Neural progenitor cell (in vitro differentiated cells): ENCODE measurements around the gene PDGFC. TPM values are rescaled to one million over a fixed set of nuclear protein-coding genes. Genes with fewer than 3 reads are reported as not detected.
"Not testable (repeated sequence)": the region's sequence is repeated elsewhere in the genome, so short reads cannot be mapped to it uniquely, and the experiment has no call there.

Experiments
- DNase-seq: peaks from one replicate; pipeline ENCODE4 v3.0.0-alpha.2; 2016; ENCODE audit warnings: low spot score
- H2AFZ ChIP-seq: fragments of 200-600 bp; sonication (generic); replicated peaks from 2 replicates; pipeline ENCODE4 v1.6.1; 2016; ENCODE audit warnings: antibody characterized with exemption
- H3F3A ChIP-seq: fragments of 200-600 bp; sonication (generic); 2 replicates; pipeline ENCODE4 v1.6.1; 2016; ENCODE audit warnings: antibody characterized with exemption, low read depth
- H3K27ac ChIP-seq: fragments of 200-600 bp; sonication (generic); 2 replicates; pipeline ENCODE4 v1.5.1; 2016; ENCODE audit warnings: mild to moderate bottlenecking
- H3K27me3 ChIP-seq: fragments of 200-600 bp; sonication (generic); 2 replicates; pipeline ENCODE4 v1.6.1; 2016; ENCODE audit warnings: mild to moderate bottlenecking, moderate library complexity
- H3K36me3 ChIP-seq: fragments of 200-600 bp; sonication (generic); 2 replicates; pipeline ENCODE4 v1.5.1; 2016
- H3K4me1 ChIP-seq: fragments of 200-600 bp; sonication (generic); 2 replicates; pipeline ENCODE4 v1.6.1; 2016; ENCODE audit warnings: mixed run types
- H3K4me2 ChIP-seq: fragments of 200-600 bp; sonication (generic); 2 replicates; pipeline ENCODE4 v1.6.1; 2016
- H3K4me3 ChIP-seq: fragments of 200-600 bp; sonication (generic); 2 replicates; pipeline ENCODE4 v1.5.1; 2016
- H3K79me2 ChIP-seq: fragments of 200-600 bp; sonication (generic); 2 replicates; pipeline ENCODE4 v1.6.1; 2016; ENCODE audit warnings: low read depth
- H3K9ac ChIP-seq: fragments of 200-600 bp; sonication (generic); 2 replicates; pipeline ENCODE4 v1.6.1; 2016
- H3K9me3 ChIP-seq: fragments of 200-600 bp; sonication (generic); 2 replicates; pipeline ENCODE4 v1.5.1; 2016; ENCODE audit warnings: low read depth
- H4K20me1 ChIP-seq: fragments of 200-600 bp; sonication (generic); 2 replicates; pipeline ENCODE4 v1.6.1; 2016; ENCODE audit warnings: low read depth
- H3K27ac Mint-ChIP-seq: 3 replicates; pipeline ENCODE4 v1.8.0; 2021; ENCODE audit warnings: mixed read lengths
- H3K27me3 Mint-ChIP-seq: 2 replicates; pipeline ENCODE4 v1.8.0; 2022; ENCODE audit warnings: low read depth, mild to moderate bottlenecking, inconsistent platforms, moderate library complexity, mixed read lengths; ENCODE audit not compliant: insufficient read depth
- H3K36me3 Mint-ChIP-seq: 3 replicates; pipeline ENCODE4 v1.8.0; 2021; ENCODE audit warnings: mixed read lengths
- H3K4me1 Mint-ChIP-seq: 3 replicates; pipeline ENCODE4 v1.8.0; 2021; ENCODE audit warnings: mixed read lengths
- H3K4me3 Mint-ChIP-seq: 3 replicates; pipeline ENCODE4 v1.8.0; 2021; ENCODE audit warnings: mild to moderate bottlenecking, moderate library complexity, mixed read lengths
- H3K9me3 Mint-ChIP-seq: 3 replicates; pipeline ENCODE4 v1.8.0; 2020; ENCODE audit warnings: mixed read lengths
- EZH2 ChIP-seq: fragments of 200-600 bp; sonication (generic); IDR thresholded peaks from 2 replicates; pipeline ENCODE4 v1.6.1; 2017; ENCODE audit warnings: antibody characterized with exemption, mild to moderate bottlenecking, moderate library complexity
- EZH2phosphoT487 ChIP-seq: fragments of 200-600 bp; sonication (generic); IDR thresholded peaks from 2 replicates; pipeline ENCODE4 v1.6.1; 2017; ENCODE audit warnings: antibody characterized with exemption
- total RNA-seq: library from RNA; depleted of rRNA; stranded (reverse); fragments of >200 nt; gene quantifications from 2 replicates; pipeline ENCODE4 v1.2.3, GENCODE V29; 2015; ENCODE audit warnings: low replicate concordance
- TF ChIP-seq, protein P1 (sequence below): fragments of 200-600 bp; sonication (generic); IDR thresholded peaks from 2 replicates; pipeline ENCODE4 v1.5.1; 2017; ENCODE audit warnings: antibody characterized with exemption, mild to moderate bottlenecking

PDGFC gene
- total RNA-seq, 1 donor from 2014 or later, result 4.7 TPM

DNA sequence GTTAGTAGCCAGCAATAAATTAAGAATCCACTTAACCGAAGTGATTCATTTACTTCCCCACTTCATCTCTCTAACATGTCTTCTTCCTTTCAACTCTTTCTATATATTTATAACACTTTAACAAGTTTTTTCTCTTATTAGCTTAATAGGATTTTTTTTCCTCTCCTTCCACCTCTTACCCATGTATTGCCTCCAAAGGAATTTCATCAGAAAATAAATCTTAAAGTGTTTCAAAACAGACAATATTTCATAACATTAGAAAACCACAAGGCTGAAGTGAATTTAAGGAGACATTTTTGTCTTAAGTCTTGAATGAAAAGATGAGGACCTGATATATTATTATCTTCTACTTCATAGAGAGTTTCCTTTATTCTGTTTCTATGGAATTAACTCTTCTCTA is 101.5 kb downstream of the PDGFC start:
- H3K4me3 Mint-ChIP-seq, result no peak overlapping the region
- H3K27ac Mint-ChIP-seq, result no peak overlapping the region

DNA sequence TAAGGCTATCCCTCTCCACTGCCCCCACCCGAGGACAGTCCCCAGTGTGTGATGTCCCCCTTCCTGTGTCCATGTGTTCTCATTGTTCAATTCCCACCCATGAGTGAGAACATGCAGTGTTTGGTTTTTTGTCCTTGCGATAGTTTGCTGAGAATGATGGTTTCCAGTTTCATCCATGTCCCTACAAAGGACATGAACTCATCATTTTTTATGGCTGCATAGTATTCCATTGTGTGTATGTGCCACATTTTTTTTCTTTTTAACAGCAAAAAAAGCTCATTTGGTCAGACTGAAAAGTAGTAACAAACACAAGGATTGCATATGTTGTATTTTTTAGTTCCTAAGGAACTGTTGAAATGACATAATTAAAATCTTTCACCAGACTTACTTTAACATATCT is 105.5 kb downstream of the PDGFC start:
- not testable (repeated sequence) for H3K27me3 ChIP-seq, H3K4me3 ChIP-seq, H3K9me3 Mint-ChIP-seq, DNase-seq, H3K36me3 Mint-ChIP-seq, H3K4me1 Mint-ChIP-seq, H3K4me2 ChIP-seq, H3K36me3 ChIP-seq, H3K27ac Mint-ChIP-seq, H2AFZ ChIP-seq, H3K9ac ChIP-seq, H3K4me1 ChIP-seq, H3K79me2 ChIP-seq, H3F3A ChIP-seq, H4K20me1 ChIP-seq, H3K27me3 Mint-ChIP-seq, H3K4me3 Mint-ChIP-seq, H3K27ac ChIP-seq, H3K9me3 ChIP-seq

More for the DNA sequence above, 101.5 kb downstream of the PDGFC start:
- Histone ChIP-seq H3K9ac (no peak overlapping the region), H3K4me2 (no peak overlapping the region), H3K4me1 (no peaks in the 10 kb centered on the region), H2AFZ (no peak overlapping the region), H3K27ac (no peak overlapping the region), H3K9me3 (no peaks in the 10 kb centered on the region), H3K36me3 (no peaks in the 10 kb centered on the region), H3K27me3 (no peaks in the 10 kb centered on the region), H3F3A (no peaks in the 10 kb centered on the region), H3K79me2 (no peaks in the 10 kb centered on the region), H4K20me1 (no peaks in the 10 kb centered on the region), H3K4me3 (no peak overlapping the region)
- H3K4me1 Mint-ChIP-seq, result peaks cover 8% of the 10 kb centered on the region
- peaks cover 3% of the 10 kb centered on the region for H3K27me3 Mint-ChIP-seq
- H3K36me3 Mint-ChIP-seq, result peaks cover 1% of the 10 kb centered on the region
- DNase-seq, result no peak
- no peaks in the 10 kb centered on the region for H3K9me3 Mint-ChIP-seq
- TF ChIP-seq, protein P1, sequence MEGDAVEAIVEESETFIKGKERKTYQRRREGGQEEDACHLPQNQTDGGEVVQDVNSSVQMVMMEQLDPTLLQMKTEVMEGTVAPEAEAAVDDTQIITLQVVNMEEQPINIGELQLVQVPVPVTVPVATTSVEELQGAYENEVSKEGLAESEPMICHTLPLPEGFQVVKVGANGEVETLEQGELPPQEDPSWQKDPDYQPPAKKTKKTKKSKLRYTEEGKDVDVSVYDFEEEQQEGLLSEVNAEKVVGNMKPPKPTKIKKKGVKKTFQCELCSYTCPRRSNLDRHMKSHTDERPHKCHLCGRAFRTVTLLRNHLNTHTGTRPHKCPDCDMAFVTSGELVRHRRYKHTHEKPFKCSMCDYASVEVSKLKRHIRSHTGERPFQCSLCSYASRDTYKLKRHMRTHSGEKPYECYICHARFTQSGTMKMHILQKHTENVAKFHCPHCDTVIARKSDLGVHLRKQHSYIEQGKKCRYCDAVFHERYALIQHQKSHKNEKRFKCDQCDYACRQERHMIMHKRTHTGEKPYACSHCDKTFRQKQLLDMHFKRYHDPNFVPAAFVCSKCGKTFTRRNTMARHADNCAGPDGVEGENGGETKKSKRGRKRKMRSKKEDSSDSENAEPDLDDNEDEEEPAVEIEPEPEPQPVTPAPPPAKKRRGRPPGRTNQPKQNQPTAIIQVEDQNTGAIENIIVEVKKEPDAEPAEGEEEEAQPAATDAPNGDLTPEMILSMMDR, result no peak
- TF ChIP-seq EZH2 (no peak), EZH2phosphoT487 (no peak)

DNA sequence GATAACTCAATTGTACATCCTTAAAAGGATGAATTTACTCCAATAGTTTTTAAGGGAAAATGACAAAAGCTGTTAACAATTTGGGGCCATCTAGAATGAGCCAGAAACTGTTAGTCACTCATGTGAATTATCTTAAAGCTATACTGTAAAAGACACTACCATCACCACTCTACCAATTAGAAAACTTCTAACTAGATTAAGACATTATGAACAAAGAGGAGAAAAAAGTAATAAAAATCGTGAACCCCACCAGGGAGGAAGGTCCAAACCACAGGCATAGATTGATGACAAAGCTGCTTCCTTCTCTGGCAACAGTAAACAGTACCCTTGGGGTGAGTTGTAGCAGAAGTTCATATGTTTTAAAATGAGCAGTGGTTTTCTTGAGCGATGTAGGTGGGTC is 106.1 kb downstream of the PDGFC start:
- Histone ChIP-seq H3K9me3 (no peaks in the 10 kb centered on the region), H3K36me3 (no peaks in the 10 kb centered on the region), H3K9ac (no peak overlapping the region), H3K4me3 (no peak overlapping the region), H3K4me2 (no peak overlapping the region), H3K27me3 (no peaks in the 10 kb centered on the region), H3K79me2 (no peaks in the 10 kb centered on the region), H3K4me1 (no peaks in the 10 kb centered on the region), H3F3A (no peaks in the 10 kb centered on the region), H3K27ac (no peak overlapping the region), H4K20me1 (no peaks in the 10 kb centered on the region), H2AFZ (no peak overlapping the region)
- Mint-ChIP-seq H3K4me3 (no peak overlapping the region), H3K4me1 (peaks cover under 1% of the 10 kb centered on the region), H3K36me3 (peaks cover 1% of the 10 kb centered on the region), H3K9me3 (no peaks in the 10 kb centered on the region), H3K27ac (no peak overlapping the region), H3K27me3 (peaks cover 2% of the 10 kb centered on the region)
- TF ChIP-seq EZH2 (no peak), EZH2phosphoT487 (no peak)
- TF ChIP-seq, protein P1, result no peak
- DNase-seq, result no peak

DNA sequence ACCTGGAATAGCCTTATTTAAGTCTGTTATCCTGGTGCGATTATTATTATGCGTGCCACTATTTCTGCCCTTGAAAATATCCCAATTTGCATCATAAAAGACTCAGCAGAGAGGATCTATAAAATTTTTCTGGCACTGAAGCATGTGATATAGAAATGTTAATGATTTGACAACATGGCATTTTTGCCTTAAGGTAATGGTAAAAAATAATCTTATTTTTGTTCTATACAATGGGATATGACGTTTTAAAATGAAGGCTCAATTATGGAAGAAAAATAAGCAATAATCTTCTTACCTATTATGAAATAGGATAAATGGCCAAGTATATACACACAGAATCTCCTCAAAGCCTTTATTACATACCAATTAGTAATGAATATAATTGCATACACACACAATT is 113.5 kb downstream of the PDGFC start:
- no peaks in the 10 kb centered on the region for H3K9me3 Mint-ChIP-seq
- H3F3A ChIP-seq, result no peaks in the 10 kb centered on the region
- H3K36me3 Mint-ChIP-seq, result no peaks in the 10 kb centered on the region

More for the DNA sequence above, 113.5 kb downstream of the PDGFC start:
- Histone ChIP-seq H3K27ac (no peak overlapping the region), H4K20me1 (no peaks in the 10 kb centered on the region), H3K9ac (no peak overlapping the region), H3K4me3 (no peak overlapping the region), H3K27me3 (no peaks in the 10 kb centered on the region), H3K4me1 (no peaks in the 10 kb centered on the region), H2AFZ (no peak overlapping the region), H3K9me3 (no peaks in the 10 kb centered on the region), H3K4me2 (no peak overlapping the region), H3K79me2 (no peaks in the 10 kb centered on the region), H3K36me3 (no peaks in the 10 kb centered on the region)
- H3K4me3 Mint-ChIP-seq, result no peak overlapping the region
- TF ChIP-seq, protein P1, result no peak
- TF ChIP-seq EZH2phosphoT487 (no peak), EZH2 (no peak)
- no peaks in the 10 kb centered on the region for H3K4me1 Mint-ChIP-seq
- H3K27ac Mint-ChIP-seq, result no peak overlapping the region
- H3K27me3 Mint-ChIP-seq, result no peaks in the 10 kb centered on the region
- DNase-seq, result no peak
